ENCODE measurements around the gene LRRC4.

LRRC4 gene

DNA sequence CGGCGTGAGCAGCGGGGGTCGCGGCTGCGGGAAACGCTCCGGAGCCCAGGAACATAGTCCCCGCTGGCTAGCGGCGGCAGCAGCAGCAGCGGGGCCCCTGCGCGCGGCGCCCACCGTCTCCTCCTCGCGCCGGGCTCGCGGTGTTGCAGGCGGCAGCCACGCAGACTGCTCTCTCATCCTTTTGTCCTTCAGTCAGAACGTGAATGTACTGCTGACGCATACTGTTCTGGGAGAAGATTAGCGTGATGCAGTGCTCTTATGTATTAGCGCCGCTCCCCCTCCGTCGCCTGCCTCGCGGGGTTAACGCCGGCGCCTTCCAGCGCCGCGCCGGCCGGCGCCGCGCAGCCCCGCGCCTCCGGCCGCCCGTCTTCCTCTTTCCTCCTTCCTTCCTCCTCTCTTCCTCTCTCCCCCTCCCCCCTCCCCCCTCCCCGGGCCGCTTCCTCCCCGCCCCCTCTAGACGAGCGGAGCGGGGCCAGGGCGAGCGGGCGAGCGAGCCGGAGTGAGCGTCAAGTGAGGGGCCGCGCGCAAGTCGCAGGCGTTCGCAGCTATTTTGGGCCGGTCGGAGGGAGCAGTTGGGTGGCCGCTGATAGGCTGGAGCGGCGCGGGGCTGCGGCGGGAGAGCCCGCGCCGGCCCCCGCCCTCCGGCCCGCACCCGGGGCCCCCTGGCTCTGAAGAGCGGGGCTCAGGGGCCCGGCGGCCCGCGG, 816 bp upstream of the LRRC4 start:
- DNase-seq (ENCODE audit: low read depth in 2 of 2), result peak; percentile 4 to 13

DNA sequence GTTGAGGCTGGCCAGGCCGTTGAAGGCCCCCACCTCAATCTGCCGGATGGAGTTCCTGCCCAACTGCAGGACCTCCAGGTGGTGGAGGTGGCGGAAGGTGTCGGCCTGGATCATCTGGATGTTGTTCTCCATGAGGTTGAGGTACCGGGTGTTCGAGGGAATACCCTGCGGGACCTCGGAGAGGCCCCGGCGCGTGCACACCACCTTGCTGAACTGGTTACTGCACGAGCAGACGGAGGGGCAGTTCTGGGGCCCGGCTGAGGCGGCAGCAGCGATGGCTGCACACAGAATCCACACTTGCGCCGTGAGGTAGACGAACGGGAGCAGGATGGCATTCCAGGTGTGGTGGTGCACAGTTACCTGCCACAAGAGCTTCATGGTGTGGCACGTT, 979 bp downstream of the LRRC4 start:
- no peak for DNase-seq (ENCODE audit: low read depth in 2 of 2)

GRCh38 chr7:128029405-128029995, 1.7 kb downstream of the LRRC4 start:
- DNase-seq (ENCODE audit: low read depth in 2 of 2), result no peak

DNA sequence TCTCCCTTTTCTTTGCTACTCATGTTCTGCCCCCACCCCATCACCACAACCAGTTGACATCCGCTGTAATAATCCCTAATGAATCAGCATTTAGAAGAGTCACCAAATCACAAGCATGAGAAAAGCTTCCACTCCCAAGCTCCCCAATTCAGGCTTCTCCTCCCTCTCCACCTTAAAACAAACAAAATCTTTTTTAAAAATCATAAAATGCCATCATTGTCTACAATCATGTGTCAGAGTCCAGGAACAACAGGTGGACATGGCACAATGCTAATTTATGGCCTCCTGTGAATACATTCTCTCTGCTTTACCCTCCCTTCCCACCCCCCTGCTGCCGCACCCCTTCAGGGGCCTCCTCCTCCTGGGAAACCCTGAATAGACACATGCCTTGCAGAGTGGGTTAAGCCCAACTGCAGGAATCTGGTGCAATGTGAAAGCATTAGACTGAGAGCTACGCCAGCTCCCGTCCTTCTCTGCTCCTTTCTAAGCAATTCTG, 3.7 kb downstream of the LRRC4 start:
- DNase-seq (ENCODE audit: low read depth in 2 of 2), result no peak

DNA sequence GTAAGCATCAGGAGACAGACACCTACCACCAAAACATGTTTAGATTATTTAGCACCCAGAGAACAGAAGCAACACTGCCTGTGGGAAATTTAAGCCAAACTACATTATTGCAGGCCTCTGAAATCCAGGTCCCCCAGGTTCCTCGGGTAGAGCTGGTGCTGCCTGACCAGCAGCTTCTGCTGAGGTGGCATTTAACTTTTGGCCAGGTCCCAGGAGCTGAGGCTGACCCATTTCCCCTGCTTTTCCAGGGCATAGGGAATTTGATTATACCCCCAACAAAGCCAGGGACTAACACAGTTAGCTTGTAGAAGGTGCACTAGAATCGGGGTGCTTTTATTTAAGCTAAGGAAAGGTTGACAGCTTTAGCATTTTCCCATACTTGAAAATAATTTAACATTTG, 4.7 kb downstream of the LRRC4 start:
- no peak for DNase-seq (ENCODE audit: low read depth in 2 of 2)

DNA sequence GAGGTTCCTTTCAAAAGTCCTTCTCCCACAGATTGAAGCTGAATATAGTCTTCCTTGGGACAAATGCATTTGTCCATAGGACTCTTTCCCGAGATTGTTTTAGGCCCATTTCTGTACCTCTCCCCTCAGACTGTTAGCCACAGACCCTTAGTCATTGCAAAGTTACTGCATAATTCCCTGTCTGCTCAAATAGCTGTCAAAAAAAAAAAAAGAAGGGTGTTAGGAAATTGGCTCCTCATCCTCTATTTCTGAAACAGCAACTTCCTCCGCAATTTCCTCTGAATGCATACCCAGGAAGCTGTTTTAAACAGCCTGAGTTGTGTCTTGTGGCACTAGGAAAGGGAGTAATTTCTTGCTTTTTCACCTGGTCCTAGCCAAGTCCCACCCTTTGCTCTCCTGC, 5.4 kb downstream of the LRRC4 start:
- no peak for DNase-seq (ENCODE audit: low read depth in 2 of 2)

GRCh38 chr7:128025380-128025779, 5.9 kb downstream of the LRRC4 start:
- DNase-seq (ENCODE audit: low read depth in 2 of 2), result no peak

- DNase-seq (ENCODE audit: low read depth in 2 of 2), result no peak
Measured at GRCh38 chr7:128024151-128024550, 7.1 kb downstream of the LRRC4 start.

- no peak for DNase-seq (ENCODE audit: low read depth in 2 of 2)
Measured at GRCh38 chr7:128022631-128023532, 8.4 kb downstream of the LRRC4 start.

GRCh38 chr7:128021366-128021765, 9.9 kb downstream of the LRRC4 start:
- no peak for DNase-seq (ENCODE audit: low read depth in 2 of 2)

- DNase-seq (ENCODE audit: low read depth in 2 of 2), result no peak
Measured at GRCh38 chr7:128020159-128020558, 11.1 kb downstream of the LRRC4 start.

DNA sequence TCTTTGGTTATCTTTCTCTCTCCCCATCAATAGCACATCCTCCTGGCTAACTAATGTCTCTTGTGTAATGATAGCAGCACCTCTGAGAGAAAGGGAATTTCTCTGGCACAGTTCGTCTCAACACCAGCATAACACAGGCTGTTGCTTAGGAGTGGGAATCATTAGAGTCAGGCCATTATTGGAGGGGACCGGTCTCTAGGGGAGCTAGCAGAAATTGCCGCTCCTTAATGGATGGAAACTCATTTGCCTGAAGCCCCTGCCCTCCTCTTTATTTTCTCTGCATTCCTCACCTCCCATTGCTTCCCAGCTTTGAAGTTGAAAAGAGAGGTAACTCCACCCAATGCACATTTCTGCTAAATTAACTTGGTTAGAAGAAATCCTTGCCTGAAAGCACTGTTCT, 11.9 kb downstream of the LRRC4 start:
- no peak for DNase-seq (ENCODE audit: low read depth in 2 of 2)

- no peak for DNase-seq (ENCODE audit: low read depth in 2 of 2)
Measured at GRCh38 chr7:128017862-128018845, 13.1 kb downstream of the LRRC4 start.

DNA sequence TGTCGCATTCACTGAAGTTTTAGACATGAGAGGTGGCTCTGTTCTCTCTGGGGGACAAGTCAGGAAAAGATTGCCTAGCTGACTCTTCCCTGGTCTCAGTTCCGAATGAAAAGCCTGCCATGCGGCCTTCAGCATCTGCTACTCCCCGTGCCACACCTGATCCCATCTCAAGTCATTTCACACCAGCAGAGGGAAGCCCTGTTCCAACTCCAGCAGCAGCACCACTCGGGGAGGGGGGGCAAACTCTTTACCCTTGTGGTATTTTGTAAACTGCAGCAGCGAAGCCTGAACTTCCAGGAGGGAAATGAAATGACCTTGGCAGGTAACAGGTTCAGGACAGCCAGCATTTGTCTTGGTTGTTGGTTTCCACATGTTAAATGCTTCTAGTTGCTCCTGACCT, 13.8 kb downstream of the LRRC4 start:
- no peak for DNase-seq (ENCODE audit: low read depth in 2 of 2)

- DNase-seq (ENCODE audit: low read depth in 2 of 2), result no peak
Measured at GRCh38 chr7:128014811-128015210, 16.4 kb downstream of the LRRC4 start.

DNA sequence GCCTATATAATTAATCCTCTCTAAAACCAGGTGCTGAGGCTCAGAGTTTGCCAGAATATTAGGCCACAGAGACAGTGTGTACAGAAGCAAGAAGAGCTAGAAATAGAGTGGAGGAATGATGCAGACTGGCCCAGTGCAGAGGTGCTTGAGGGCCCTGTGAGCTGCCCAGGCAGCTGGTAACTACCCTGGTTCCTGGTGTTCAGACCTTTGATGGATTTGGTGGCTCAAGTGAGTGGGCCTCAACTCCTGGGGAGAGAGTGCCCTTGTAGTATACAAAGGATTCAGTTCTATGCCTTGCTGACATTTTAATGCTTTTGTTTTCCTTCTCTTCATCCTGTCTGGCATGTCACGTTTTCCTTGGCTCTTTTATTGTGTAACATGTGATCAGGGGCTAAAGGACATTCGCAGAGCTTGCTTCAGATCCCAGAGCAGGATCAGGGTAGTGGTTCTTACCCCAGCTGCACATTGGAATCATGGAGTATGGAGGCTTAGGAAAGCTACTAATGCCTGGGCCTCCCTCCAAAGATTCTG, 20.0 kb downstream of the LRRC4 start:
- no peak for DNase-seq (ENCODE audit: low read depth in 2 of 2)

DNA sequence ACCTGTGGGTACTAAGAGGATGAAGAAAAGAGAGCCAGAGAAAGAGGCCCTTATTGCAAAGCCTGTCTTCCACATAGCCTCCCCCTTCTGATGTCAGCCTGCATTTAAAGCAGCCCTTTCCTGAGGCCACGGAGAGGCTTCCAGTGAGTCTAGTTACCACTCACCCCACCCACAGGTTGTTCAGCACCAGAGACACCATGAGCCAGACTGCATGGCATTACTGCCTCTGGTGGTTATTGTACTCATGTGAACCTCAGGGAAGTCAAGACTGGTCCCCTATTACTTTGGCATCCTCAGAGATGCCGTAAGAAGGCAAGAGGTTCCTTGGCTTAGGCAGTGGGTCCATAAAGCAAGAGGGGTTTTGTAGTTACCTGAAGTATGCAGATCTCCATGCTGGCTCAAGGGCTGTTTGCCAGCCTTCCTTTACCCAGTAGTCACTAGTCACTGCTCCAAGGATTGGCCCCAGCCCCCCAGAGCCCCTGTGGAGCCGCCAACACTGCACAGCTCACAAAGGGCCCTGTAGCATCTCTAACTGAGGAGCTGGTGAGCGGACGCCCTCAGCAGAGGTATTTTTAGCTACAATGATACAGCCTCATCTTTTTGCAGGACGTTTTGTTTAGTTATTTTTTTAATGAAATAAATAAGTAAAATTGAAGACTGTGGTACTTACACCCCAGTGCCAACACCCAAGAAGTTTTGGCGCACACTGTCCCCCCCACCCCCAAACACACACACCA, 20.7 kb downstream of the LRRC4 start:
- no peak for DNase-seq (ENCODE audit: low read depth in 2 of 2)

GRCh38 chr7:128008744-128009143, 22.5 kb downstream of the LRRC4 start:
- no peak for DNase-seq (ENCODE audit: low read depth in 2 of 2)

- DNase-seq (ENCODE audit: low read depth in 2 of 2), result no peak
Measured at GRCh38 chr7:128008141-128008540, 23.1 kb downstream of the LRRC4 start.

- DNase-seq (ENCODE audit: low read depth in 2 of 2), result no peak
Measured at GRCh38 chr7:128007303-128007680, 23.9 kb downstream of the LRRC4 start.

All from stimulated activated CD8-positive, alpha-beta memory T cell treated with anti-CD3 and anti-CD28 coated beads, Interleukin-2, amount 100 ng/mL, for 1 hour (primary cell).